ENCODE data around the gene C6orf163. TPM values are rescaled to one million over a fixed set of nuclear protein-coding genes. Genes with fewer than 3 reads are reported as not detected.
"Not testable (repeated sequence)": the region's sequence is repeated elsewhere in the genome, so short reads cannot be mapped to it uniquely, and the experiment has no call there.

C6orf163 gene
- total RNA-seq, result 4.5 TPM
- long read RNA-seq, partial matches to known transcripts, result 0 of 1 reads
- long read RNA-seq, other reads (novel, unspliced or antisense), result 1 of 1 reads

GRCh38 chr6:87344731-87345130 lies at the start of gene C6orf163:
C6orf163 (plus strand) TSS chr6:87344813; CDS start chr6:87345100, 287 bp downstream.
- no peak for DNase-seq (ENCODE audit: low spot score)
- intact Hi-C loops (cut with DNase I), result no loop called here

GRCh38 chr6:87297119-87297518 lies 47.5 kb upstream of the C6orf163 start:
- intact Hi-C loops (cut with DNase I), result no loop called here
- DNase-seq (ENCODE audit: low spot score), result no peak

GRCh38 chr6:87301277-87301676 lies 43.3 kb upstream of the C6orf163 start:
- intact Hi-C loops (cut with DNase I); DNase-seq (ENCODE audit: low spot score): not testable (repeated sequence)

GRCh38 chr6:87308970-87309369 lies 35.6 kb upstream of the C6orf163 start:
- no peak for DNase-seq (ENCODE audit: low spot score)
- intact Hi-C loops (cut with DNase I), result no loop called here

GRCh38 chr6:87312860-87313259 lies 31.8 kb upstream of the C6orf163 start:
- DNase-seq (ENCODE audit: low spot score), result no peak
- intact Hi-C loops (cut with DNase I), result no loop called here

GRCh38 chr6:87315071-87315470 lies 29.5 kb upstream of the C6orf163 start:
- DNase-seq (ENCODE audit: low spot score), result no peak
- intact Hi-C loops (cut with DNase I), result no loop called here

- intact Hi-C loops (cut with DNase I), result no loop called here
- DNase-seq (ENCODE audit: low spot score), result no peak
Observed at GRCh38 chr6:87319271-87319987, 25.2 kb upstream of the C6orf163 start.

GRCh38 chr6:87322304-87323212 lies 22.1 kb upstream of the C6orf163 start, which contains the start of gene SMIM8:
SMIM8 (plus strand) TSS chr6:87322588; CDS start chr6:87337032, 14,444 bp downstream.
- DNase-seq (ENCODE audit: low spot score), result peak; percentile 95
- intact Hi-C loops (cut with DNase I), result loop anchor here (5.0 kb wide), 1 partner anchor 165 kb away; the partner anchor contains the start of gene ZNF292

GRCh38 chr6:87323880-87324279 lies 20.7 kb upstream of the C6orf163 start:
- intact Hi-C loops (cut with DNase I), result loop anchor here (5.0 kb wide), 1 partner anchor 167 kb away; the partner anchor contains the start of gene ZNF292
- not testable (repeated sequence) for DNase-seq (ENCODE audit: low spot score)

GRCh38 chr6:87330961-87331360 lies 13.7 kb upstream of the C6orf163 start:
- intact Hi-C loops (cut with DNase I), result no loop called here
- DNase-seq (ENCODE audit: low spot score), result no peak

- intact Hi-C loops (cut with DNase I), result no loop called here
- DNase-seq (ENCODE audit: low spot score), result no peak
Observed at GRCh38 chr6:87333033-87333432, 11.6 kb upstream of the C6orf163 start.

- no peak for DNase-seq (ENCODE audit: low spot score)
Observed at GRCh38 chr6:87333591-87334181, 10.9 kb upstream of the C6orf163 start.

GRCh38 chr6:87334683-87335082 lies 9.9 kb upstream of the C6orf163 start:
- intact Hi-C loops (cut with DNase I), result no loop called here
- DNase-seq (ENCODE audit: low spot score), result no peak

More at GRCh38 chr6:87333591-87334181, 10.9 kb upstream of the C6orf163 start:
- intact Hi-C loops (cut with DNase I), result no loop called here

GRCh38 chr6:87336367-87336766 lies 8.2 kb upstream of the C6orf163 start:
- intact Hi-C loops (cut with DNase I), result no loop called here
- no peak for DNase-seq (ENCODE audit: low spot score)

GRCh38 chr6:87340230-87340629 lies 4.4 kb upstream of the C6orf163 start:
- intact Hi-C loops (cut with DNase I), result no loop called here
- no peak for DNase-seq (ENCODE audit: low spot score)

GRCh38 chr6:87341158-87341557 lies 3.5 kb upstream of the C6orf163 start:
- intact Hi-C loops (cut with DNase I), result no loop called here
- DNase-seq (ENCODE audit: low spot score), result no peak

GRCh38 chr6:87341899-87342298 lies 2.7 kb upstream of the C6orf163 start:
- intact Hi-C loops (cut with DNase I), result no loop called here
- no peak for DNase-seq (ENCODE audit: low spot score)

- no peak for DNase-seq (ENCODE audit: low spot score)
- intact Hi-C loops (cut with DNase I), result no loop called here
Observed at GRCh38 chr6:87342829-87343228, 1.8 kb upstream of the C6orf163 start.

- intact Hi-C loops (cut with DNase I), result no loop called here
- DNase-seq (ENCODE audit: low spot score), result no peak
Observed at GRCh38 chr6:87346700-87347099, 2.1 kb downstream of the C6orf163 start.

GRCh38 chr6:87349896-87350295 lies 5.3 kb downstream of the C6orf163 start:
- intact Hi-C loops (cut with DNase I), result no loop called here
- no peak for DNase-seq (ENCODE audit: low spot score)

All from cardiac septum (tissue), 1 donor.